Liver (tissue), 4 donors: Measurements from ENCODE around the gene SETX. TPM values are rescaled to one million over a fixed set of nuclear protein-coding genes. Genes with fewer than 3 reads are reported as not detected.

Experiments
- polyA plus RNA-seq, 2 donors: library from polyadenylated mRNA; stranded (reverse) in 1 of 2; unstranded in 1 of 2; fragments of 200-250 nt in 1 of 2; fragments of >200 nt in 1 of 2; fragmentation: Nextera tagmentation in 1 of 2; extraction: Ambion mirVana in 1 of 2; gene quantifications; one replicate each; pipeline versions ENCODE4 v1.2.1 to v1.2.3, GENCODE V29; 2013 to 2015
- total RNA-seq, 2 donors: library from RNA; depleted of rRNA; stranded (reverse); fragments of >200 nt; gene quantifications; one replicate each; pipeline ENCODE4 v1.2.3, GENCODE V29; 2014
- donor health status: healthy.
- donor health status: healthy.
- donor health status: healthy.

The SETX gene
- total and polyA plus RNA-seq, 4 donors: 8.6 to 60.2 (median 19.6) TPM

Other genes starting within 250 kb of the SETX start
- under 1 TPM; 0.28 to 0.42 TPM for gene NTNG2, start 192.9 kb downstream of the SETX start, total RNA-seq
- under 1 TPM in 1 of 2 donors, not detected in 1; 0.12 TPM for gene NTNG2, start 192.9 kb downstream of the SETX start, polyA plus RNA-seq
- gene TTF1, start 51.9 kb upstream of the SETX start, total RNA-seq: 1 to 10 TPM; 2.8 to 6.1 TPM
- 1 to 10 TPM; 1.9 to 2.4 TPM for gene TTF1, start 51.9 kb upstream of the SETX start, polyA plus RNA-seq
- not detected for gene CFAP77, start 55.2 kb upstream of the SETX start, total RNA-seq
- not detected for gene CFAP77, start 55.2 kb upstream of the SETX start, polyA plus RNA-seq
- gene BARHL1, start 227.6 kb upstream of the SETX start, total RNA-seq: not detected
- gene BARHL1, start 227.6 kb upstream of the SETX start, polyA plus RNA-seq: not detected